Endothelial cell of umbilical vein (primary cell): ENCODE data around the gene SLC6A18. TPM values are rescaled to one million over a fixed set of nuclear protein-coding genes. Genes with fewer than 3 reads are reported as not detected.

ENCODE experiments used
- BruUV-seq: library from RNA; stranded (reverse); fragments of 400-500 nt; replicated peaks from 2 replicates; lab custom pipeline; 2021; lab: Mats Ljungman, UMichigan
- CTCF ChIA-PET: fragments of 300-600, 350-600 bp; sonication (Branson Sonifier 250); formaldehyde crosslinking; loops from one replicate; lab custom pipeline; 2021; ENCODE audit warnings: antibody characterized with exemption, inconsistent platforms; lab: Charles Lee
- POLR2A ChIA-PET: fragments of 300-600, 350-600 bp; sonication (Branson Sonifier 250); formaldehyde crosslinking; loops from one replicate; lab custom pipeline; 2021; ENCODE audit warnings: antibody characterized with exemption, inconsistent platforms; lab: Charles Lee
- DNase-seq: peaks from one replicate; pipeline ENCODE4 v3.0.0-alpha.2; 2011; ENCODE audit warnings: low read depth, low spot score
- FAIRE-seq: peaks from 2 replicates; lab custom pipeline; 2011; peaks lifted over from hg19 to GRCh38; lab: Jason Lieb, UNC
- H2AFZ ChIP-seq: 2 replicates; pipeline ENCODE4 v1.6.0; 2012; ENCODE audit warnings: low read depth, low read length, control low read depth, inconsistent platforms
- H3K27ac ChIP-seq: 2 replicates; pipeline ENCODE4 v1.5.1; 2011; ENCODE audit warnings: low read depth, mild to moderate bottlenecking, control low read depth, low read length, moderate library complexity; ENCODE audit not compliant: insufficient read depth
- H3K27me3 ChIP-seq, 2 experiments: 2 replicates each; pipeline versions ENCODE4 v1.6.0 to v1.6.1; 2011; ENCODE audit warnings: low read length in 2 of 2, mixed read lengths in 1 of 2; ENCODE audit not compliant: control insufficient read depth in 2 of 2, insufficient read depth in 2 of 2
- H3K36me3 ChIP-seq, 2 experiments: 2 replicates in 1 of 2; 3 replicates in 1 of 2; pipeline ENCODE4 v1.5.1; 2011; ENCODE audit warnings: low read length in 2 of 2, mild to moderate bottlenecking in 1 of 2, moderate library complexity in 1 of 2; ENCODE audit not compliant: control insufficient read depth in 2 of 2, insufficient read depth in 2 of 2; ENCODE audit errors: extremely low read depth in 1 of 2
- H3K4me1 ChIP-seq: 3 replicates; pipeline ENCODE4 v1.5.1; 2011; ENCODE audit warnings: mild to moderate bottlenecking, low read length; ENCODE audit not compliant: control insufficient read depth, insufficient read depth; ENCODE audit errors: extremely low read depth
- H3K4me2 ChIP-seq: 2 replicates; pipeline ENCODE4 v1.6.1; 2011; ENCODE audit warnings: low read length, control low read depth, mixed read lengths; ENCODE audit not compliant: insufficient read depth
- H3K4me3 ChIP-seq, 3 experiments: fragments of 200-600 bp in 1 of 3; sonication (generic), shearing (Covaris generic) in 1 of 3; replicated peaks in 1 of 3; 2 replicates each; pipeline ENCODE4 v1.5.1; 2011 to 2016; ENCODE audit warnings: control low read depth in 3 of 3, low read length in 3 of 3, mild to moderate bottlenecking in 2 of 3, inconsistent platforms in 1 of 3, low read depth in 1 of 3, moderate library complexity in 1 of 3; ENCODE audit not compliant: insufficient read depth in 1 of 3
- H3K79me2 ChIP-seq: 2 replicates; pipeline ENCODE4 v1.6.0; 2012; ENCODE audit warnings: low read length, inconsistent platforms; ENCODE audit not compliant: control insufficient read depth, insufficient read depth
- H3K9ac ChIP-seq: replicated peaks from 2 replicates; pipeline ENCODE3; 2011; ENCODE audit warnings: low read length, control low read depth; ENCODE audit not compliant: insufficient read depth; ENCODE audit errors: extremely low read depth
- H3K9me1 ChIP-seq: replicated peaks from 3 replicates; pipeline ENCODE4 v1.6.0; 2011; ENCODE audit warnings: mild to moderate bottlenecking, low read length; ENCODE audit not compliant: control insufficient read depth, insufficient read depth; ENCODE audit errors: extremely low read depth
- H3K9me3 ChIP-seq: replicated peaks from 2 replicates; pipeline ENCODE4 v1.5.1; 2012; ENCODE audit warnings: low read length, inconsistent platforms; ENCODE audit not compliant: control insufficient read depth, insufficient read depth
- H4K20me1 ChIP-seq: replicated peaks from 2 replicates; pipeline ENCODE3; 2011; ENCODE audit warnings: mild to moderate bottlenecking, low read length; ENCODE audit not compliant: control insufficient read depth, insufficient read depth; ENCODE audit errors: extremely low read depth
- CTCF ChIP-seq, 2 donors: IDR thresholded peaks; 1 replicate in 1 of 2; 2 replicates in 1 of 2; pipeline ENCODE4 v1.5.1; 2011; ENCODE audit warnings: low read length in 2 of 2, mild to moderate bottlenecking in 2 of 2, moderate library complexity in 2 of 2, control low read depth in 1 of 2, inconsistent platforms in 1 of 2, low read depth in 1 of 2; ENCODE audit not compliant: insufficient read depth in 1 of 2; ENCODE audit errors: extremely low read depth in 1 of 2
- EZH2 ChIP-seq: IDR thresholded peaks from 2 replicates; pipeline ENCODE4 v1.6.1; 2012; ENCODE audit warnings: borderline replicate concordance, low read depth, mild to moderate bottlenecking, moderate library complexity, low read length, inconsistent platforms; ENCODE audit not compliant: severe bottlenecking
- FOS ChIP-seq: IDR thresholded peaks from 2 replicates; pipeline ENCODE4 v1.6.1; 2011; ENCODE audit warnings: mild to moderate bottlenecking, low read length, moderate library complexity, borderline replicate concordance; ENCODE audit not compliant: insufficient read depth
- GATA2 ChIP-seq: IDR thresholded peaks from 2 replicates; pipeline ENCODE4 v1.7.0; 2011; ENCODE audit warnings: low read depth, mild to moderate bottlenecking, moderate library complexity, mixed read lengths, low read length; ENCODE audit not compliant: insufficient read length, insufficient read depth
- JUN ChIP-seq: IDR thresholded peaks from 2 replicates; pipeline ENCODE4 v1.6.1; 2011; ENCODE audit warnings: borderline replicate concordance, low read depth; ENCODE audit not compliant: insufficient read length, insufficient read depth
- MAX ChIP-seq: IDR thresholded peaks from 2 replicates; pipeline ENCODE4 v1.6.1; 2011; ENCODE audit not compliant: insufficient read depth, insufficient read length
- MYC ChIP-seq: IDR thresholded peaks from one replicate; pipeline ENCODE4 v1.6.1; 2011; ENCODE audit warnings: mild to moderate bottlenecking, low read depth, low read length
- POLR2A ChIP-seq: IDR thresholded peaks from 2 replicates; pipeline ENCODE4 v1.6.1; 2012; ENCODE audit warnings: low read depth, mild to moderate bottlenecking, control low read depth, low read length
- POLR2AphosphoS5 ChIP-seq: IDR thresholded peaks from 2 replicates; pipeline ENCODE4 v1.6.1; 2012; ENCODE audit warnings: low read depth, mild to moderate bottlenecking, control low read depth, low read length, moderate library complexity; ENCODE audit not compliant: insufficient read depth
- dilution Hi-C: fragments of 300-500 bp; cut with MboI; formaldehyde crosslinking; loops from one replicate; pipeline ENCODE4 v1.15.0; 2019; ENCODE audit warnings: low sequenced_read_pairs; ENCODE audit not compliant: extremely low pct_ligation_motif_present
- intact Hi-C: fragments of 100-400 bp; cut with micrococcal nuclease; formaldehyde crosslinking; loops from one replicate; pipeline ENCODE4 v1.10.0; 2022
- polyA plus RNA-seq, 4 experiments: library from polyadenylated mRNA; depleted of rRNA in 3 of 4; stranded (reverse) in 3 of 4; unstranded in 1 of 4; fragments of >200 nt; gene quantifications; 2 replicates each; pipeline versions ENCODE4 v1.2.1 to v1.2.3, GENCODE V29; 2011 to 2012; ENCODE audit warnings: missing spikeins in 1 of 4
- total RNA-seq: library from RNA; stranded (reverse); gene quantifications from 2 replicates; pipeline ENCODE4 v1.2.3, GENCODE V29; 2021

SLC6A18 gene
- total and polyA plus RNA-seq, 2 donors (not counting 3 experiments of a cell fraction or from before 2014, with no cell fraction given) = not detected

GRCh38 chr5:1214163-1214935 is 10.8 kb upstream of the SLC6A18 start:
- no peak overlapping the region for H3K4me2 ChIP-seq
- no peaks in the 10 kb centered on the region for H4K20me1 ChIP-seq
- ChIA-PET CTCF (no interaction called here), POLR2A (interaction anchor here (0.6 kb wide), 1 partner anchor 476 kb away, joined by 3 read pairs; no protein-coding TSS in a partner anchor)
- no peaks in the 10 kb centered on the region for H3K4me1 ChIP-seq
- H3K27me3 ChIP-seq = no peaks in the 10 kb centered on the region
- H2AFZ ChIP-seq = no peak overlapping the region
- dilution Hi-C loops = no loop called here
- no TSS peak for BruUV-seq
- DNase-seq (no peak), FAIRE-seq (no peak)
- intact Hi-C loops = no loop called here
- no peak overlapping the region for H3K27ac ChIP-seq
- H3K9me3 ChIP-seq = no peaks in the 10 kb centered on the region
- no peak for TF ChIP-seq MAX
- no peak for TF ChIP-seq POLR2A
- TF ChIP-seq MYC = no peak
- no peak for TF ChIP-seq POLR2AphosphoS5
- no peak for TF ChIP-seq GATA2
- no peak for TF ChIP-seq CTCF (IDR thresholded peaks at IDR 0.05; ENCODE audit: extremely low read depth in 1 of 2, insufficient read depth in 1 of 2, low read depth in 1 of 2, low read length in 2 of 2)
- TF ChIP-seq EZH2 = no peak
- TF ChIP-seq JUN = no peak
- no peak for TF ChIP-seq FOS
- no peaks in the 10 kb centered on the region for H3K9me1 ChIP-seq
- H3K79me2 ChIP-seq = no peaks in the 10 kb centered on the region
- H3K36me3 ChIP-seq = no peaks in the 10 kb centered on the region
- H3K4me3 ChIP-seq = no peak overlapping the region
- H3K9ac ChIP-seq = no peak overlapping the region
